LNCAP (cell line): ENCODE measurements around the gene PATL2.

Source experiments
- TF ChIP-seq, protein P1 (sequence below): fragments of 450-650 bp; IDR thresholded peaks from 2 replicates; pipeline ENCODE4 v1.5.1; 2017; ENCODE audit warnings: mild to moderate bottlenecking

Gene PATL2

DNA sequence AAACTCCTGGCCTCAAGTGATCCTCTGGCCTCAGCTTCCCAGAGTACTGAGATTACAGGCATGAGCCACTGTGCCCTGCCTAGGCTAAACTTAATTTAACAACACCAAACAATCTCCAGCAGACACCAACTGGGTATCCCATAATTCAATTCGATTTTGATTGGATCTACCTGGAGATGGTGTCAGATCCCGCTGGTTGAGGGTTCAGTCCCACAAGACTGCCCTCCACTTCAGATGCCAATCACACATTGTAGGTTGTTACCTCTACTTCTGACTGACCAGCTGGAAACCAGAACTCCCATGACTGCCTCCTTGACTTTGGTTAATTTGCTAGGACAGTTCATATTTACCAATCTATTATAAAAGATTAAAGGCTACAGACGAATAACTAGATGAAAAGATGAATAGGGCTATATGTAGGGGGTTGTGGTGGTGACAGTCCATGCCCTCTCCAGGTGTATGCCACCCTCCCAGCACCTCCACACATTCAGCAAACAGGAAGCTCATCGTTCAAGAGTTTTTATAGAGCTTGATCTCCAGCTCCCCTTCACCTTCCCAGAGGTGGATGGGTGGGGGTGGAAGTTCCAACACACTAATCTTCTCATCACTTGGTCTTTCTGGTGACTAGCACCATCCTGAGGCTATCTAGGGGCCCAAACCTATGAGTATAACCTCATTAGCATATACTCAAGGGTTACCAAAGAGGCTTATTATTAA is 9.5 kb upstream of the PATL2 start:
- TF ChIP-seq, protein P1, sequence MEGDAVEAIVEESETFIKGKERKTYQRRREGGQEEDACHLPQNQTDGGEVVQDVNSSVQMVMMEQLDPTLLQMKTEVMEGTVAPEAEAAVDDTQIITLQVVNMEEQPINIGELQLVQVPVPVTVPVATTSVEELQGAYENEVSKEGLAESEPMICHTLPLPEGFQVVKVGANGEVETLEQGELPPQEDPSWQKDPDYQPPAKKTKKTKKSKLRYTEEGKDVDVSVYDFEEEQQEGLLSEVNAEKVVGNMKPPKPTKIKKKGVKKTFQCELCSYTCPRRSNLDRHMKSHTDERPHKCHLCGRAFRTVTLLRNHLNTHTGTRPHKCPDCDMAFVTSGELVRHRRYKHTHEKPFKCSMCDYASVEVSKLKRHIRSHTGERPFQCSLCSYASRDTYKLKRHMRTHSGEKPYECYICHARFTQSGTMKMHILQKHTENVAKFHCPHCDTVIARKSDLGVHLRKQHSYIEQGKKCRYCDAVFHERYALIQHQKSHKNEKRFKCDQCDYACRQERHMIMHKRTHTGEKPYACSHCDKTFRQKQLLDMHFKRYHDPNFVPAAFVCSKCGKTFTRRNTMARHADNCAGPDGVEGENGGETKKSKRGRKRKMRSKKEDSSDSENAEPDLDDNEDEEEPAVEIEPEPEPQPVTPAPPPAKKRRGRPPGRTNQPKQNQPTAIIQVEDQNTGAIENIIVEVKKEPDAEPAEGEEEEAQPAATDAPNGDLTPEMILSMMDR = no peak

DNA sequence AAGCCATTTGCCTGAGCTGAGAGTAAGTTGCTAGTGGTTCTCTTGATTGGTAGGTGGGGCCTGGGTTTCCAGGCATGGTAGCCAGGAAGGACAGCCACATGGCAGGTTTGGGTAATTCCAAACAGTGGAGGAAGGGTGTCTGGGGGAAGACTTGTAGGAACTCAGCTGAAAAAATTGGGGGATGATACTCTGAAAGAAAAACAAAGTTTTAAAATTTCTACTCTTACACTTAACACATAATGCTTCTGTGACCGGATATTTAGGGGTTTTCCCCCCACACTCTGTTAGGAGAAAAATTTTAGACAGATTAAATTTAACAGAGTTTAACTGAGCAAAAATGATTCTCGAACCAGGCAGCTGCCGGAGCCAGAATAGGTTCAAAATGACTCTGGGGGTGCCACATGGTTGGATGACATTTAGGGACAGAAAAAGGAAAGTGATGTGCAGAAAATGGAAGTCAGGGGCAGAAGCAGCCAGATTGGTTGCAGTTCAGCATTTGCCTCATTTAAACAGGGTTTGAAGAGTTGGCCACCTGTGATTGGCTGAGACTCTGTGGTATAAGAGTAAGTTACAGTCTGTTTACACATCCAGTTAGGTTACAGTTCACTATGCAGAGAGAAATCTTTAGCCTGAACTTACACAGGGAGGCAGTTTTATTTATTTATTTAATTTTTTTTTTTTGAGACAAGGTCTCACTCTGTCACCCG is 8.3 kb upstream of the PATL2 start:
- TF ChIP-seq, protein P1 = no peak

GRCh38 chr15:44718927-44719292 is 7.8 kb upstream of the PATL2 start:
- TF ChIP-seq, protein P1 = no peak

DNA sequence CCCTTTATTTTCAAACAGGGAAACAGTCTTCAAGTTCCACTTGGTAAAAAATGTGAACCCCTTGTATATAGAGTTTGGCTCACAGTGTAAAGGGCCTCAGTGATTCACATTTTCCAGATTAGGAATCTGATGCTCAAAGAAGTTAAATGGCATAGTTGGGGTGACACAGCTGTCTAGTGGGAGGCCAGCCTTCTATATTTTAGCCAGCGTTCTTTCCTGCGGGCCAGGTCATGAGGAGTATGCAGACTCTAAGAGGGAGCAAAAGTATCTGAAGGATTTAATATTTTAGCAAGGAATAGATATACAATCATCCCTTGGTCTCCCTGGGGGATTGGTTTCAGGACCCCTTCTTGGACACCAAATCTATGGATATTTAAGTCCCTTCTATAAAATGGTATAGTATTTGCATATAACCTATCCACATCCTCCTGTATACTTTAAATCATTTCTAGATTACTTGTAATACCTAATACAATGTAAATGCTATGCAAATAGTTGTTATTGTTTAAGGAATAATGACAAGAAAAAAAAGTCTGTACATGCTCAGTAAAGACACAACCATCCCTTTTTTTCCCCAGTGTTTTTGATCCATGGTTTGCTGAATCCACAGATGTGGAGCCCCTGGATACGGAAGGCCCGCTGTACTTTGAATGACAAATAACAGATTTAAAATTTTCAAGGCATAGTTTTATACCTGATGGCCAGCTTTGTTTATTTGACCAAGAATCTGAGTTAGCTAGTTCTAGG is 7.2 kb upstream of the PATL2 start:
- TF ChIP-seq, protein P1 = no peak

- TF ChIP-seq, protein P1 = no peak
Measured at GRCh38 chr15:44716983-44717602, 6.0 kb upstream of the PATL2 start.

- TF ChIP-seq, protein P1 = no peak
Measured at GRCh38 chr15:44715797-44716334, 4.7 kb upstream of the PATL2 start.

DNA sequence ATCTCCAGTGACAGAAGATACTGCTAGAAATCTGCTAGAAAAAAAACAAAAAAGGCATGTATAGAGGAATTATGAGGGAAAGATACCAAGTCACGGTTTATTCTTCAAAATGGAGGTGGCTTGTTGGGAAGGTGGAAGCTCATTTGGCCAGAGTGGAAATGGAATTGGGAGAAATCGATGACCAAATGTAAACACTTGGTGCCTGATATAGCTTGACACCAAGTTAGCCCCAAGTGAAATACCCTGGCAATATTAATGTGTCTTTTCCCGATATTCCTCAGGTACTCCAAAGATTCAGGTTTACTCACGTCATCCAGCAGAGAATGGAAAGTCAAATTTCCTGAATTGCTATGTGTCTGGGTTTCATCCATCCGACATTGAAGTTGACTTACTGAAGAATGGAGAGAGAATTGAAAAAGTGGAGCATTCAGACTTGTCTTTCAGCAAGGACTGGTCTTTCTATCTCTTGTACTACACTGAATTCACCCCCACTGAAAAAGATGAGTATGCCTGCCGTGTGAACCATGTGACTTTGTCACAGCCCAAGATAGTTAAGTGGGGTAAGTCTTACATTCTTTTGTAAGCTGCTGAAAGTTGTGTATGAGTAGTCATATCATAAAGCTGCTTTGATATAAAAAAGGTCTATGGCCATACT is 4.1 kb upstream of the PATL2 start:
- TF ChIP-seq, protein P1 = no peak
